Skin epidermis (tissue), 12 donors: ENCODE results near the gene ZBTB3.
A peak's percentile ranks its signal among the peaks of the same experiment; 100 is the strongest.

Source experiments
- H3K27ac ChIP-seq, 21 experiments: fragments of 200-600 bp; sonication (generic) in 11 of 21; one replicate each; pipeline ENCODE4 v1.5.0; 2020; ENCODE audit warnings: mild to moderate bottlenecking in 3 of 21, inconsistent platforms in 2 of 21, moderate library complexity in 2 of 21
- H3K4me3 ChIP-seq, 7 experiments: fragments of 200-600 bp; sonication (generic) in 2 of 7; one replicate each; pipeline ENCODE4 v1.5.0; 2020; ENCODE audit warnings: inconsistent platforms in 2 of 7, mild to moderate bottlenecking in 2 of 7, moderate library complexity in 1 of 7

ZBTB3 gene

GRCh38 chr11:62724171-62724570 is 29.8 kb downstream of the ZBTB3 start:
- Histone ChIP-seq H3K4me3 (peak overlapping the region in 3 of 7 experiments; percentile 1 to 90 (median 86)), H3K27ac (peak overlapping the region in 2 of 21 experiments; percentile 89 to 96)

GRCh38 chr11:62721994-62722393 is 32.0 kb downstream of the ZBTB3 start:
- H3K4me3 ChIP-seq = no peak overlapping the region
- H3K27ac ChIP-seq = no peak overlapping the region

- Histone ChIP-seq H3K4me3 (no peak overlapping the region), H3K27ac (peak overlapping the region in 1 of 21 experiments; percentile 20)
Measured at GRCh38 chr11:62719302-62719978, 34.5 kb downstream of the ZBTB3 start.

- no peak overlapping the region for H3K4me3 ChIP-seq
- H3K27ac ChIP-seq = peak overlapping the region in 1 of 21 experiments; percentile 13
Measured at GRCh38 chr11:62716816-62717215, 37.1 kb downstream of the ZBTB3 start.

- Histone ChIP-seq H3K27ac (peak overlapping the region in 1 of 21 experiments; percentile 27), H3K4me3 (no peak overlapping the region)
Measured at GRCh38 chr11:62716206-62716605, 37.8 kb downstream of the ZBTB3 start.

GRCh38 chr11:62715150-62716130 is 38.5 kb downstream of the ZBTB3 start:
- Histone ChIP-seq H3K4me3 (no peak overlapping the region), H3K27ac (peak overlapping the region in 3 of 21 experiments; percentile 3 to 38 (median 27))

GRCh38 chr11:62713343-62713742 is 40.6 kb downstream of the ZBTB3 start:
- H3K27ac ChIP-seq = peak overlapping the region in 3 of 21 experiments; percentile 8 to 15 (median 9)

GRCh38 chr11:62712861-62713260 is 41.1 kb downstream of the ZBTB3 start:
- Histone ChIP-seq H3K4me3 (no peak overlapping the region), H3K27ac (peak overlapping the region in 3 of 21 experiments; percentile 8 to 15 (median 9))

More at GRCh38 chr11:62713343-62713742, 40.6 kb downstream of the ZBTB3 start:
- H3K4me3 ChIP-seq = no peak overlapping the region

- peak overlapping the region in 1 of 21 experiments; percentile 16 for H3K27ac ChIP-seq
Measured at GRCh38 chr11:62712276-62712812, 41.6 kb downstream of the ZBTB3 start.

GRCh38 chr11:62710001-62710345 is 44.0 kb downstream of the ZBTB3 start:
- H3K4me3 ChIP-seq = peak overlapping the region; percentile 31 to 58 (median 41)
- peak overlapping the region; percentile 66 to 99 (median 96) for H3K27ac ChIP-seq

More at GRCh38 chr11:62712276-62712812, 41.6 kb downstream of the ZBTB3 start:
- no peak overlapping the region for H3K4me3 ChIP-seq

- Histone ChIP-seq H3K27ac (peak overlapping the region; percentile 66 to 99 (median 96)), H3K4me3 (peak overlapping the region; percentile 31 to 58 (median 41))
Measured at GRCh38 chr11:62709247-62710000, 44.5 kb downstream of the ZBTB3 start.

- peak overlapping the region; percentile 33 to 99 (median 96) for H3K27ac ChIP-seq
- H3K4me3 ChIP-seq = peak overlapping the region; percentile 31 to 58 (median 41)
Measured at GRCh38 chr11:62708793-62709192, 45.2 kb downstream of the ZBTB3 start.

GRCh38 chr11:62708392-62708791 is 45.6 kb downstream of the ZBTB3 start:
- Histone ChIP-seq H3K27ac (peak overlapping the region in 20 of 21 experiments; percentile 33 to 99 (median 96)), H3K4me3 (peak overlapping the region in 5 of 7 experiments; percentile 40 to 58 (median 46))

- Histone ChIP-seq H3K4me3 (peak within 1 kb of the TSS; percentile 62 to 85 (median 66)), H3K27ac (peak within 1 kb of the TSS; percentile 33 to 99 (median 96))
Measured at GRCh38 chr11:62707277-62707861, 46.6 kb downstream of the ZBTB3 start, which contains the start of the genes BSCL2 and GNG3. Gene BSCL2 (minus strand): TSS chr11:62707424. CDS start chr11:62707195, 229 bp downstream. Gene GNG3 (plus strand): TSS chr11:62707676. CDS start chr11:62708296, 620 bp downstream.

- peak overlapping the region in 18 of 21 experiments; percentile 51 to 91 (median 78) for H3K27ac ChIP-seq
- H3K4me3 ChIP-seq = peak overlapping the region in 4 of 7 experiments; percentile 63 to 73 (median 67)
Measured at GRCh38 chr11:62706850-62707247, 47.1 kb downstream of the ZBTB3 start.

GRCh38 chr11:62705880-62706849 is 47.8 kb downstream of the ZBTB3 start:
- Histone ChIP-seq H3K27ac (peak overlapping the region in 20 of 21 experiments; percentile 45 to 91 (median 78)), H3K4me3 (peak overlapping the region; percentile 62 to 85 (median 66))

- H3K4me3 ChIP-seq = peak overlapping the region; percentile 62 to 85 (median 66)
Measured at GRCh38 chr11:62705413-62705812, 48.5 kb downstream of the ZBTB3 start.

More at GRCh38 chr11:62705413-62705812, 48.5 kb downstream of the ZBTB3 start:
- H3K27ac ChIP-seq = peak overlapping the region in 20 of 21 experiments; percentile 45 to 91 (median 78)
